ENCODE results near the gene ACSF3. TPM values are rescaled to one million over a fixed set of nuclear protein-coding genes. Genes with fewer than 3 reads are reported as not detected.

Gene ACSF3
- total RNA-seq, 4 donors from 2014 or later, result 94.6 to 120 (median 108) TPM

- H3K9me3 ChIP-seq, result no peaks in the 10 kb centered on the region
- H3K27ac ChIP-seq, result peak overlapping the region; percentile 70 to 85 (median 84)
- TF ChIP-seq POLR2A (IDR thresholded peaks at IDR 0.05), result no peak
- TF ChIP-seq, protein P1, sequence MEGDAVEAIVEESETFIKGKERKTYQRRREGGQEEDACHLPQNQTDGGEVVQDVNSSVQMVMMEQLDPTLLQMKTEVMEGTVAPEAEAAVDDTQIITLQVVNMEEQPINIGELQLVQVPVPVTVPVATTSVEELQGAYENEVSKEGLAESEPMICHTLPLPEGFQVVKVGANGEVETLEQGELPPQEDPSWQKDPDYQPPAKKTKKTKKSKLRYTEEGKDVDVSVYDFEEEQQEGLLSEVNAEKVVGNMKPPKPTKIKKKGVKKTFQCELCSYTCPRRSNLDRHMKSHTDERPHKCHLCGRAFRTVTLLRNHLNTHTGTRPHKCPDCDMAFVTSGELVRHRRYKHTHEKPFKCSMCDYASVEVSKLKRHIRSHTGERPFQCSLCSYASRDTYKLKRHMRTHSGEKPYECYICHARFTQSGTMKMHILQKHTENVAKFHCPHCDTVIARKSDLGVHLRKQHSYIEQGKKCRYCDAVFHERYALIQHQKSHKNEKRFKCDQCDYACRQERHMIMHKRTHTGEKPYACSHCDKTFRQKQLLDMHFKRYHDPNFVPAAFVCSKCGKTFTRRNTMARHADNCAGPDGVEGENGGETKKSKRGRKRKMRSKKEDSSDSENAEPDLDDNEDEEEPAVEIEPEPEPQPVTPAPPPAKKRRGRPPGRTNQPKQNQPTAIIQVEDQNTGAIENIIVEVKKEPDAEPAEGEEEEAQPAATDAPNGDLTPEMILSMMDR (IDR thresholded peaks at IDR 0.05), result no peak
These were observed 3.7 kb downstream of the ACSF3 start for GRCh38 chr16:89097392-89097772.

GRCh38 chr16:89098767-89099430 is 5.2 kb downstream of the ACSF3 start:
- Histone ChIP-seq H3K9me3 (no peaks in the 10 kb centered on the region), H3K27me3 (no peaks in the 10 kb centered on the region), H3K4me3 (peak overlapping the region in 3 of 4 donors; percentile 9 to 26 (median 14)), H3K27ac (peak overlapping the region; percentile 70 to 85 (median 84)), H3K4me1 (peaks cover 26 to 82% (median 44%) of the 10 kb centered on the region in 4 donors), H3K36me3 (peaks cover 0 to 33% (median 0%) of the 10 kb centered on the region in 3 donors)
- TF ChIP-seq, protein P1 (IDR thresholded peaks at IDR 0.05), result no peak
- TF ChIP-seq POLR2A (IDR thresholded peaks at IDR 0.05), result no peak
- DNase-seq, result no peak

More at GRCh38 chr16:89097392-89097772, 3.7 kb downstream of the ACSF3 start:
- H3K4me3 ChIP-seq, result peak overlapping the region in 2 of 4 donors; percentile 11 to 22
- H3K4me1 ChIP-seq, result peaks cover 22 to 86% (median 46%) of the 10 kb centered on the region in 4 donors
- DNase-seq, result peak in 2 of 3 donors; percentile 64 to 67
- H3K27me3 ChIP-seq, result no peaks in the 10 kb centered on the region
- peaks cover 0 to 20% (median 0%) of the 10 kb centered on the region in 3 donors for H3K36me3 ChIP-seq

DNA sequence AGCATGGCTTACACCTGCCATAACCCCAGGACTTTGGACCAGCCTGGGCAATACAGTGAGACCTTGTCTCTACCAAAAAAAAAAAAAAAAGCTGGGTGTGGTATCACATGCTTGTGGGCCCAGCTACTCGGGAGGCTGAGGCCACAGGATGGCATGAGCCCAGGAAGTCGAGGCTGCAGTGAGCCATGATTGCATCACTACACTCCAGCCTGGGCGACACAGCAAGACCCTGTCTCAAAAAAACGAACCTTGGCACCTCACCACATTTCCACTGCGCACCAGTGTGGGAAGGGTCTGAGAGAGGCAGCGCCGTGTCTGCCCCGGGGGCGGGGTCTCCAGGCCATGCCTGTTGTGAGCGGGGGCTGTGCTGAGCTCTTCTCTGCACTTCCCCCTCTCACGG is 6.3 kb downstream of the ACSF3 start:
- H3K4me1 ChIP-seq, result peaks cover 26 to 80% (median 36%) of the 10 kb centered on the region in 4 donors
- peak overlapping the region in 1 of 4 donors; percentile 9 for H3K4me3 ChIP-seq
- TF ChIP-seq, protein P1 (IDR thresholded peaks at IDR 0.05), result no peak
- peak in 1 of 2 donors; percentile 25 for TF ChIP-seq POLR2A (IDR thresholded peaks at IDR 0.05)
- peak in 2 of 3 donors; percentile 79 to 81 for DNase-seq
- peak overlapping the region in 3 of 4 donors; percentile 70 to 86 (median 83) for H3K27ac ChIP-seq
- no peaks in the 10 kb centered on the region for H3K9me3 ChIP-seq
- peaks cover 0 to 43% (median 0%) of the 10 kb centered on the region in 3 donors for H3K36me3 ChIP-seq
- no peaks in the 10 kb centered on the region for H3K27me3 ChIP-seq

GRCh38 chr16:89100601-89101302 is 7.1 kb downstream of the ACSF3 start:
- DNase-seq, result no peak
- Histone ChIP-seq H3K9me3 (no peaks in the 10 kb centered on the region), H3K4me3 (no peak overlapping the region), H3K4me1 (peaks cover 26 to 72% (median 30%) of the 10 kb centered on the region in 4 donors), H3K27ac (peak overlapping the region in 3 of 4 donors; percentile 70 to 86 (median 83)), H3K36me3 (peaks cover 0 to 51% (median 0%) of the 10 kb centered on the region in 3 donors), H3K27me3 (no peaks in the 10 kb centered on the region)
- no peak for TF ChIP-seq POLR2A (IDR thresholded peaks at IDR 0.05)
- TF ChIP-seq, protein P1 (IDR thresholded peaks at IDR 0.05), result no peak

DNA sequence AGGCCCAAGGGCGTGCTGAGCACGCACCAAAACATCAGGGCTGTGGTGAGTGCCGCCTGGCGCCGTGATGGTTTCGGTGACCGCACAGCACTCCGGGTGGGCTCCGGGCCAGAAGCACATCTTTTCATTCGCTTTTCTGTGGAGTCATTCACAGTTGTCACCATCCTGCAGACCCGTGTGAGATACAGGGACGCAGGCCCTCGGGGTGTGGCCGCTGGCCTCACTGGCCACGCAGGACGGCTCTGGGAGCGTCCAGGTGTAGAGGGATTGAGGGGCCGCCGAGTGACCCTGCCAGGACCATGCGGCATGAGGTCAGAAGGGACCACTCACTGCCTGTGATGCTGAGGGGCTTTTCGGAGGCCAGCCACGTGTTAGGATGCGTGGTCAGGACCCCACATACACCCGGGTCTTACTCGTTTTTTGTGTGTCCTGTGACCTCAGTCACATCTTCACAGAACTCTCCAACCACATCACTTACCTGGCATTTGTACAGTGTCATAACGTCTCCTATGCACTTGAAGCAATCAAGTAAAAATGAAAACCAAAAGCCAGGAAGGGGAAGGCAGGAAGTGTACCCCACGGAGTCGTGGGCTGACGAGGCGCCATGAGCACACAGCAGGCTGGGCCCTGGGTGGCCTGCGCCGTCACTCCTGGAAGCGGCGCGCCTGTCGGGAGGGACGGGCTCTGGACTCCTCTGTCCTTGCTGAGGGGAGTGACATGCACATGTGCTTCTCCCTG is 7.8 kb downstream of the ACSF3 start:
- Histone ChIP-seq H3K4me1 (peaks cover 19 to 66% (median 28%) of the 10 kb centered on the region in 4 donors), H3K4me3 (peak overlapping the region in 2 of 4 donors; percentile 2 to 36), H3K9me3 (no peaks in the 10 kb centered on the region), H3K27me3 (no peaks in the 10 kb centered on the region), H3K36me3 (peaks cover 0 to 58% (median 0%) of the 10 kb centered on the region in 3 donors), H3K27ac (peak overlapping the region in 3 of 4 donors; percentile 63 to 94 (median 85))
- DNase-seq, result no peak
- TF ChIP-seq, protein P1 (IDR thresholded peaks at IDR 0.05), result no peak
- TF ChIP-seq POLR2A (IDR thresholded peaks at IDR 0.05), result no peak
